Activated CD4-positive, alpha-beta T cell treated with anti-CD3 and anti-CD28 coated beads, Interleukin-2, amount 50 U/mL, for 48 hours (primary cell): ENCODE measurements around the gene BAZ2B.
A peak's percentile ranks its signal among the peaks of the same experiment; 100 is the strongest.
"Not testable (repeated sequence)": the region's sequence is repeated elsewhere in the genome, so short reads cannot be mapped to it uniquely, and the experiment has no call there.

ENCODE experiments used
- DNase-seq, 2 experiments: peaks; one replicate each; pipeline ENCODE4 v3.0.0-alpha.2; 2020

Gene BAZ2B

GRCh38 chr2:159616286-159616701, at the start of gene BAZ2B:
BAZ2B (minus strand) TSS chr2:159616548; CDS start chr2:159478719, 137,829 bp downstream.
- no peak for DNase-seq

- DNase-seq: no peak
Measured at GRCh38 chr2:159661286-159661685, 44.9 kb upstream of the BAZ2B start.

- no peak for DNase-seq
Measured at GRCh38 chr2:159658881-159659873, 42.8 kb upstream of the BAZ2B start.

GRCh38 chr2:159653962-159654361, 37.6 kb upstream of the BAZ2B start:
- no peak for DNase-seq

GRCh38 chr2:159651884-159652283, 35.5 kb upstream of the BAZ2B start:
- no peak for DNase-seq

GRCh38 chr2:159650574-159650973, 34.2 kb upstream of the BAZ2B start:
- no peak for DNase-seq

- no peak for DNase-seq
Measured at GRCh38 chr2:159648643-159649042, 32.3 kb upstream of the BAZ2B start.

GRCh38 chr2:159647667-159648066, 31.3 kb upstream of the BAZ2B start:
- DNase-seq: no peak

GRCh38 chr2:159640176-159640575, 23.8 kb upstream of the BAZ2B start:
- no peak for DNase-seq

- DNase-seq: no peak
Measured at GRCh38 chr2:159639712-159640111, 23.4 kb upstream of the BAZ2B start.

GRCh38 chr2:159639071-159639470, 22.7 kb upstream of the BAZ2B start:
- no peak for DNase-seq

- DNase-seq: no peak
Measured at GRCh38 chr2:159637988-159638501, 21.7 kb upstream of the BAZ2B start.

GRCh38 chr2:159637240-159637639, 20.9 kb upstream of the BAZ2B start:
- no peak for DNase-seq

GRCh38 chr2:159635006-159635789, 18.9 kb upstream of the BAZ2B start:
- DNase-seq: no peak

- DNase-seq: no peak
Measured at GRCh38 chr2:159633219-159633618, 16.9 kb upstream of the BAZ2B start.

- DNase-seq: not testable (repeated sequence)
Measured at GRCh38 chr2:159625628-159626027, 9.3 kb upstream of the BAZ2B start.

- DNase-seq: no peak
Measured at GRCh38 chr2:159623436-159623835, 7.1 kb upstream of the BAZ2B start.

GRCh38 chr2:159622966-159623365, 6.6 kb upstream of the BAZ2B start:
- no peak for DNase-seq

GRCh38 chr2:159620796-159621195, 4.4 kb upstream of the BAZ2B start:
- DNase-seq: no peak

GRCh38 chr2:159617646-159618045, 1.3 kb upstream of the BAZ2B start:
- no peak for DNase-seq

- DNase-seq: no peak
Measured at GRCh38 chr2:159617100-159617499, 752 bp upstream of the BAZ2B start.

GRCh38 chr2:159615367-159616285, 722 bp downstream of the BAZ2B start:
- peak; percentile 42 to 50 for DNase-seq
